ENCODE measurements around the gene GPR37L1. TPM values are rescaled to one million over a fixed set of nuclear protein-coding genes. Genes with fewer than 3 reads are reported as not detected.
"Not testable (repeated sequence)": the region's sequence is repeated elsewhere in the genome, so short reads cannot be mapped to it uniquely, and the experiment has no call there.

The GPR37L1 gene
- total and polyA plus RNA-seq, 9 donors: 0.02 to 0.34 (median 0.07) TPM

DNA sequence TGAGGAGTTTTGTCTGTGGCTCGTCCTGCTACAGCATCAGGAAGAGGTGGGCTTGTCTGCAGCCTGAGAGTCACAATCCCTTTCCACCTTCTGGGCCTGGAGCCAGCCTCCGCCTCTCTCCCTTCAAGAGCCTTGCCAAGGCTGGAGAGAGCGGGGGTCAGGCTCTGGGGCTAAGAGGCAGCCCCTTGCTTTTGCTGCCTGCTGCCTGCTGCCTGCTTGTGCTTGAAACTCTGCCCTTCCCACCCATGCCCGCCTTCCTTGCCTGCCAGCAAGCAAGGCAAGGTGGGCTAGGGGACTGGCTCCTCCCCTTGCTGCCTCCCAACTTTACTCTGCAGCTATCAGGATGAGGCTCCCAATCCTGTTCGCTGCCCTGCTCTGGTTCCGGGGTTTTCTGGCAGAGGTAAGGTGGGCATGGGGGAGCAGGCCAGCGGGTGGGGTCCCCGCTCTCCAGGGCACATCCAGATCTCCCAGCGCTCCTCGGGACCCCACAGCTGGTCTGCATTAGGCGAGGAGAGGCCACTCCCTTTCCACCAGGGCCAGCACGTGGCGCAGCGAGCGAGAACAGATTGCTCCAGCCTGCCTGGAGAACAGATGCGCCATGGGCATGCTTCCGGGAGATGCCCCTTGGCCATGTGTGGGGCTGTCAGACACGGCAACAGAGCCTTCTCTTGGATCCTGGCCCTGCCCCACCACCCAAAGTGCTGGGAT lies 45.1 kb downstream of the GPR37L1 start:
- no peak overlapping the region for H3K4me3 ChIP-seq (ENCODE audit: low read length)
- peaks cover 32% of the 10 kb centered on the region for H3K4me1 ChIP-seq (ENCODE audit: control insufficient read depth, insufficient read depth, low read length)
- H3K36me3 ChIP-seq (ENCODE audit: control insufficient read depth, insufficient read depth, low read length): no peaks in the 10 kb centered on the region
- H3K27ac ChIP-seq (ENCODE audit: low read length): no peak overlapping the region
- WGBS (ENCODE audit: insufficient coverage): 20% methylated on average over 15 of the region's 18 CpGs
- DNase-seq: peak; percentile 79
- peaks cover 2% of the 10 kb centered on the region for H3K27me3 ChIP-seq (ENCODE audit: control insufficient read depth, insufficient read depth, low read length)
- H3K9me3 ChIP-seq (replicated peaks; ENCODE audit: control insufficient read depth, low read depth, low read length): no peaks in the 10 kb centered on the region

DNA sequence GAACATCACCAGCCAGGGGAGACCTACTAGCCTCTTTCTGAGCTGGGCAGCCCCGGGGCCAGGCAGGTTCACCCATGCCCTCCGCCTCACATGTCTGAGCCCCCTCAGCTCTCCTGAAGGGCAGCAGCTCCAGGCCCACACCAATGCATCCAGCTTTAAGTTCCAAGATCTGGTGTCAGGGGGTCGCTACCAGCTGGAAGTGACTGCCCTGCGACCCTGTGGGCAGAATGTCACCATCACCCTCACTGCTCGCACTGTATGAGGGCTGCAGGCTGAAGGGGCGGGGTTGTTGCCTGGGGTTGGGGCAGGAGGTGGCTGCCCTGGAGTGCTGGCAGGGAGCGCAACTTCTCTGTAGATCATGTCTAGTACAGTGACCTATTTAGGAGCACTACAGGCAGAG lies 46.1 kb downstream of the GPR37L1 start:
- Histone ChIP-seq H3K4me1 (ENCODE audit: control insufficient read depth, insufficient read depth, low read length) (peaks cover 31% of the 10 kb centered on the region), H3K9me3 (replicated peaks; ENCODE audit: control insufficient read depth, low read depth, low read length) (no peaks in the 10 kb centered on the region), H3K36me3 (ENCODE audit: control insufficient read depth, insufficient read depth, low read length) (no peaks in the 10 kb centered on the region), H3K27ac (ENCODE audit: low read length) (no peak overlapping the region), H3K27me3 (ENCODE audit: control insufficient read depth, insufficient read depth, low read length) (peaks cover 2% of the 10 kb centered on the region), H3K4me3 (ENCODE audit: low read length) (no peak overlapping the region)
- 90% methylated on average over 4 of the region's 7 CpGs for WGBS (ENCODE audit: insufficient coverage)
- no peak for DNase-seq

DNA sequence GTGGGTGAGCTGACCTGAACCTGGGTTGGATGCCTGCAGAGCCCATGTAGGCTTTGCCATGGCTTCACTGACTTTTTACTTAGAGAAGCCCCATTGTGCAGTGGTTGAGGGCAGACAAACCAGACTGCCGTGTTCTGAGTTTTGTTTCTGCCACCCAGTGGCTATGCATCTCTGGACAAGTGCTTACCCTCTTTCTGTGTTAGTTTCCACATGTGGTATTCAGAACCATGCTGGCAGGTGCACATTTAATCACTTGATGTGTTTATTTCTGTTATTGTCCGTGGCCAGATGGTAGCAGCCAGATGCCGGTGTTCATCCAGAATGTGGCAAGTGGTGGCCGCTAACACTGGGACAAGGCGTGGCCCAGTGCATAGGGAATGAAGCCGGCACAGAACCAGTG lies 48.0 kb downstream of the GPR37L1 start:
- 82% methylated on average over 6 of the region's 6 CpGs for WGBS (ENCODE audit: insufficient coverage)
- Histone ChIP-seq H3K4me1 (ENCODE audit: control insufficient read depth, insufficient read depth, low read length) (peaks cover 17% of the 10 kb centered on the region), H3K27ac (ENCODE audit: low read length) (no peak overlapping the region), H3K36me3 (ENCODE audit: control insufficient read depth, insufficient read depth, low read length) (no peaks in the 10 kb centered on the region), H3K9me3 (replicated peaks; ENCODE audit: control insufficient read depth, low read depth, low read length) (no peaks in the 10 kb centered on the region), H3K27me3 (ENCODE audit: control insufficient read depth, insufficient read depth, low read length) (peaks cover 2% of the 10 kb centered on the region), H3K4me3 (ENCODE audit: low read length) (no peak overlapping the region)
- DNase-seq: no peak

DNA sequence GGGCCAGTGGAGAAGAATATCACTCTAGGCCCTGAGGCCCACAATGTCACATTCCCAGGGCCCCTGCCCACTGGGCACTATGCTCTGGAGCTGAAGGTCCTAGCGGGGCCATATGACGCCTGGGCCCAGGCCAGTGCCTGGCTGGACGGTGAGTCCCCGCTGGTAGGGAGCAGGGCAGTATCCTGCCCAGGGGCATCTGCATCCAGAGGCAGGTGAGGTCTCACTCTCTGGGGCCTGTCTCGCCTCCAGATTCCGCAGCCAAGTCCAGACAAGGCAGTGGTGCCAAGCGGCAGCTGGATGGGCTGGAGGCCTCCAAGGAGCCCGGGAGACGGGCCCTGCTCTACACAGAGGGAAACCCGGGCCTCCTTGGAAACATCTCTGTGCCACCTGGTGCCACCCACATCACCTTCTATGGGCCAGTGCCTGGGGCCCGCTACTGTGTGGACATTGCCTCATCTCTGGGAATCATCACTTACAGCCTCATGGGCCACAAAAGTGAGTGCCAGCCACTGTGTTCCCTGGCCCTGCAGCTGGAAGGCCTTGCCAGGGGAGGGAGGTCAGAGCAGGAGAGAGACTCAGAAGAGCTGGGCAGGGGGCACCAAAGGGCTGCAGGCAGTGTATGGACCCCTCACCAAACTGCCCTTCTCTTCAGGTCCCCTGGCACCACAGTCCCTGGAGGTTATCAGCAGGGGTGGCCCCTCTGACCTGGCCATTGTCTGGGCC lies 48.7 kb downstream of the GPR37L1 start:
- DNase-seq: no peak
- Histone ChIP-seq H3K4me3 (ENCODE audit: low read length) (no peak overlapping the region), H3K27ac (ENCODE audit: low read length) (no peak overlapping the region), H3K4me1 (ENCODE audit: control insufficient read depth, insufficient read depth, low read length) (peaks cover 15% of the 10 kb centered on the region), H3K36me3 (ENCODE audit: control insufficient read depth, insufficient read depth, low read length) (no peaks in the 10 kb centered on the region), H3K9me3 (replicated peaks; ENCODE audit: control insufficient read depth, low read depth, low read length) (no peaks in the 10 kb centered on the region), H3K27me3 (ENCODE audit: control insufficient read depth, insufficient read depth, low read length) (peaks cover 1% of the 10 kb centered on the region)
- WGBS (ENCODE audit: insufficient coverage): 86% methylated on average over 10 of the region's 11 CpGs

DNA sequence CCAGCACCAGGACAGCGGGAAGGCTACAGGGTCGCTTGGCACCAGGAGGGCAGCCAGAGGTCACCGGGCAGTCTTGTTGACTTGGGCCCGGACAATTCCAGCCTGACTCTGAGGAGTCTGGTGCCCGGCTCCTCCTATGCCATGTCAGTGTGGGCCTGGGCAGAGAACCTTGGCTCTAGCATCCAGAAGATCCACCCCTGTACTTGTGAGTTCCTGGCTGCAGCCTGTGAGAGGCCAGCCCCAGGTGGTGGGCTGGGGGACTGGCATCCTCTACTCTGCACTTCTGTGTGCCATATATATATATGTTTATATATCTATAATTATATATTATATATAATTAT lies 49.3 kb downstream of the GPR37L1 start:
- Histone ChIP-seq H3K9me3 (replicated peaks; ENCODE audit: control insufficient read depth, low read depth, low read length) (no peaks in the 10 kb centered on the region), H3K27me3 (ENCODE audit: control insufficient read depth, insufficient read depth, low read length) (no peaks in the 10 kb centered on the region), H3K4me3 (ENCODE audit: low read length) (no peak overlapping the region), H3K36me3 (ENCODE audit: control insufficient read depth, insufficient read depth, low read length) (no peaks in the 10 kb centered on the region), H3K27ac (ENCODE audit: low read length) (no peak overlapping the region), H3K4me1 (ENCODE audit: control insufficient read depth, insufficient read depth, low read length) (peaks cover 15% of the 10 kb centered on the region)
- 87% methylated on average over 5 of the region's 5 CpGs for WGBS (ENCODE audit: insufficient coverage)
- no peak for DNase-seq

DNA sequence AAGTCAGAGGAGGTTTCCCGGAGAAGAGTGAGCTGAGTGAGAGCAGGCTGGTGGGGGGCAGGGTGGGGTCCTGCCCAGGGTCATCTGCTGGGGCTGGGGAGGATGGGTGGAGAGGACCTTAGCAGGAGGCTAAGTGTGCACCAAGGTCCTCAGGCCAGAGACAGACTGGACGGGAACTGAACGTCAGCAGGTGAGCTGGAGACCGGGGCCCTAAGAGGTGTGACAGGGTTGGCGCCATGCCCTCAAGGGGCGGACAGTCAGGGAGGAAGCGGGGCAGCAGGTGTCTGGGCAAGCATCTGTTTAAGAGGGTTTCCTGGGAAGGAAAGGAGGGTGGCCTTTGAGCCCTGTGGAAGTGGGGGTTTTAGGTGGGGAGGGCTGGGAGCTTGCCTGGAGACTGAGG lies 51.3 kb downstream of the GPR37L1 start:
- DNase-seq: no peak
- Histone ChIP-seq H3K9me3 (replicated peaks; ENCODE audit: control insufficient read depth, low read depth, low read length) (no peaks in the 10 kb centered on the region), H3K27ac (ENCODE audit: low read length) (no peak overlapping the region), H3K4me1 (ENCODE audit: control insufficient read depth, insufficient read depth, low read length) (no peaks in the 10 kb centered on the region), H3K4me3 (ENCODE audit: low read length) (no peak overlapping the region), H3K27me3 (ENCODE audit: control insufficient read depth, insufficient read depth, low read length) (peaks cover 1% of the 10 kb centered on the region), H3K36me3 (ENCODE audit: control insufficient read depth, insufficient read depth, low read length) (no peaks in the 10 kb centered on the region)
- 78% methylated on average over 6 of the region's 7 CpGs for WGBS (ENCODE audit: insufficient coverage)

DNA sequence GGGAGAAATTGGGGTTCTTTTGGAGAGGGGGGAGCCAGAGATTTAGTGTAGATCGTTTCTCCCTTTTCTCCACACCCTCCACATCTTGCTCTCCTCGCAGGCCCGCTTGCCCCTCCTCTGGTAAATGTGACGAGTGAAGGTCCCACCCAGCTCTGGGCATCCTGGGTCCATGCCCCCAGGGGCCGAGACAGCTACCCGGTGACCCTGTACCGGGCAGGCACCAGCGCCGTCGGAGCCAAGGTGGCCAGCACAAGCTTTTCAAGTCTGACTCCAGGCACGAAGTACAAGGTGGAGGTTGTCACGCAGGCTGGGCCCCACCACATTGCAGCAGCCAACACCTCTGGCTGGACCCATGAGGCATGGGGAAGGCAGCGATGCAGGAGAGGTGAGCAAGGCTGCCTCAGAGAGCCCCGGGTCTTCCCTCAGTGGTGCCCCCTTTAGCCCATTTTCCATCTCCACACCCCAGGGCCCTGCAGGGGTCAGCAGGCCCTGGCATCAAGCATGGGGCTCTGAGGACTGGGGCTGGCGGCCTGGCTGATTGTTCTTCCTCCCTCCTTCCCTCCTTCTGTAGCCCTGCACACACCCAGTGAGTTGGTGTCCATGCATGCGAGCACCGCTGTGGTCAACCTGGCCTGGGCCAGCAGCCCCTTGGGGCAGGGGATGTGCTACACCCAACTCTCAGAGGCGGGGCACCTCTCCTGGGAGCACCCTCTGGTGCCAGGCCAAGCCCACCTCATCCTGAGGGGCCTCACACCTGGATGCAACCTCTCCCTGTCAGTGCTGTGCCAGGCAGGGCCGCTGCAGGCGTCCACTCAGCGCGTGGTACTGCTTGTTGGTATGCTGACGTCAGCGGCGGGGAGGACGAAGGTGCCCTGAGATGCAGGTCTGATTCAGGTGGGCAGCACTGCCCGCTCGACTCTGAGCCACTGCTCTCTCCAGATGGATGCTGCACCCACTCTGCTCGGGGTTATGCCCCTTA lies 54.5 kb downstream of the GPR37L1 start:
- no peak overlapping the region for H3K27ac ChIP-seq (ENCODE audit: low read length)
- H3K4me1 ChIP-seq (ENCODE audit: control insufficient read depth, insufficient read depth, low read length): no peaks in the 10 kb centered on the region
- no peaks in the 10 kb centered on the region for H3K36me3 ChIP-seq (ENCODE audit: control insufficient read depth, insufficient read depth, low read length)
- H3K27me3 ChIP-seq (ENCODE audit: control insufficient read depth, insufficient read depth, low read length): peaks cover 11% of the 10 kb centered on the region
- no peaks in the 10 kb centered on the region for H3K9me3 ChIP-seq (replicated peaks; ENCODE audit: control insufficient read depth, low read depth, low read length)
- DNase-seq: no peak
- 82% methylated on average over 28 of the region's 29 CpGs for WGBS (ENCODE audit: insufficient coverage)
- H3K4me3 ChIP-seq (ENCODE audit: low read length): no peak overlapping the region

DNA sequence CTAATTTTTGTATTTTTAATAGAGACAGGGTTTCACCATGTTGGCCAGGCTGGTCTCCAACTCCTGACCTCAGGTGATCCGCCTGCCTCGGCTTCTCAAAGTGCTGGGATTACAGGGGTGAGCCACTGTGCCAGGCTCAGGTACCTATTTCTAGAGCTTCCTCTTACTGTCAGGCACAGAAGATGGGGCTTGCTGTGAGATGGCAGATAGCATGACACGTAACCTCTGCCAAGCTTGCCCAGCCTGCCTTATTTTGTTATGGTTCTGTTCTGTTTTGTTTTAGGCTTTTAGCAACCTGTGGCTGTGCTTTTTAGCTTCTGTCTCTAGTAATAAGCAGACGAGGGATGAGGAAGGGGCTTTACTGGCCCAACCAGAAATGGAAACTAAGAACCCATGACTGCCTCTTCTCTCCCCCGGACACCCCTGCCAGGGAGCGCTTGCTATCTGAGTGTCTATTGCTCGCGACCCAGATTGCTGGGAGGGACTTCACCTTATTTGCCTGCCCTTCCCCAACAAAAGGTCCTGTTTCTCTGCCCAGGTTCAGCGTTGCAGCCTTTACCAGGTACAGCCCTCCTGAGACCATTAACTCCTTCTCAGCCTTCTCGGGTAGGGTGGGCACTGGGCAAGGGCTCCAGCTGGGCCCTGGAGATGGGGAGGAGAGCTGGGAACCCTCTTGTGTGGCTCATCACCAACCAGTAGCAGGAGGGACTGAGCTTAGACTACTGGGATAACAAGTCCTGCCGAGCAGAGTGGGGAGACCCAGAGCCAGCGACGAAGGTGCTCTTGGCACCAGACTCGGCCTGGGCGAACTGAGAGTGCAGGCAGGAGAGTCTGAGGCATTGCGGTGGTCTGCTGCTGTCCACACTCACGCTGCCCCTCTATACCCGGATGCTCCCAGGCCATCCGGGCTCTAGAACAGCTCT lies 57.4 kb downstream of the GPR37L1 start:
- H3K27ac ChIP-seq (ENCODE audit: low read length): no peak overlapping the region
- 69% methylated on average over 11 of the region's 19 CpGs for WGBS (ENCODE audit: insufficient coverage)
- peaks cover 18% of the 10 kb centered on the region for H3K27me3 ChIP-seq (ENCODE audit: control insufficient read depth, insufficient read depth, low read length)

DNA sequence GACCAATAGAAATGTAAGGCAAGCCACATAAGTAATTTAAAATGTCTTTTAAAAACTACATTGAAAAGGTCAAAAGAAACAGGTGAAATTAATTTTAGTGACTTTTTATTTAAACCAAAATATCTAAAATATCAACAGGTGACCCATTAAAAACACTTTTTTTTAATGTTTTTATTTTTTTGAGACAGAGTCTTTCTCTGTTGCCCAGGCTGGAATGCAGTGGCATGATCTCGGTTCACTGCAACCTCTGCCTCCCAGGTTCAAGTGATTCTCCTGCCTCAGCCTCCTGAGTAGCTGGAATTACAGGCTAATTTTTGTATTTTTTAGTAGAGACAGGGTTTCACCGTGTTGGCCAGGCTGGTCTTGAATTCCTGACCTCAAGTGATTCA lies 58.0 kb downstream of the GPR37L1 start:
- DNase-seq; H3K36me3 ChIP-seq (ENCODE audit: control insufficient read depth, insufficient read depth, low read length); H3K9me3 ChIP-seq (replicated peaks; ENCODE audit: control insufficient read depth, low read depth, low read length); H3K27ac ChIP-seq (ENCODE audit: low read length); H3K4me1 ChIP-seq (ENCODE audit: control insufficient read depth, insufficient read depth, low read length); H3K4me3 ChIP-seq (ENCODE audit: low read length): not testable (repeated sequence)
- H3K27me3 ChIP-seq (ENCODE audit: control insufficient read depth, insufficient read depth, low read length): peaks cover 21% of the 10 kb centered on the region
- WGBS (ENCODE audit: insufficient coverage): 80% methylated on average over 1 of the region's 2 CpGs

More for the DNA sequence above, 57.4 kb downstream of the GPR37L1 start:
- Histone ChIP-seq H3K4me1 (ENCODE audit: control insufficient read depth, insufficient read depth, low read length) (peaks cover 3% of the 10 kb centered on the region), H3K36me3 (ENCODE audit: control insufficient read depth, insufficient read depth, low read length) (no peaks in the 10 kb centered on the region), H3K4me3 (ENCODE audit: low read length) (no peak overlapping the region), H3K9me3 (replicated peaks; ENCODE audit: control insufficient read depth, low read depth, low read length) (no peaks in the 10 kb centered on the region)
- DNase-seq: no peak
